Skeletal muscle tissue (tissue), 4 donors: ENCODE results near the gene HIP1R. TPM values are rescaled to one million over a fixed set of nuclear protein-coding genes. Genes with fewer than 3 reads are reported as not detected.

Experiments used
- H3K27ac ChIP-seq: one replicate; pipeline ENCODE4 v1.7.0; 2013; ENCODE audit warnings: mild to moderate bottlenecking, low read depth, low read length, inconsistent platforms
- H3K27me3 ChIP-seq, 3 donors: one replicate each; pipeline ENCODE4 v1.7.0; 2013; ENCODE audit warnings: low read length in 3 of 3; ENCODE audit not compliant: control insufficient read depth in 3 of 3, insufficient read depth in 3 of 3
- H3K36me3 ChIP-seq, 3 donors: one replicate each; pipeline ENCODE4 v1.7.0; 2013; ENCODE audit warnings: low read length in 3 of 3; ENCODE audit not compliant: control insufficient read depth in 3 of 3, insufficient read depth in 3 of 3
- H3K4me1 ChIP-seq, 3 donors: one replicate each; pipeline ENCODE4 v1.7.0; 2013; ENCODE audit warnings: low read length in 3 of 3, mild to moderate bottlenecking in 3 of 3; ENCODE audit not compliant: control insufficient read depth in 3 of 3, insufficient read depth in 3 of 3
- H3K4me3 ChIP-seq, 3 donors: one replicate each; pipeline ENCODE4 v1.7.0; 2013; ENCODE audit warnings: low read length in 3 of 3
- H3K9ac ChIP-seq, 3 donors: one replicate each; pipeline ENCODE4 v1.7.0; 2013; ENCODE audit warnings: low read length in 3 of 3, mild to moderate bottlenecking in 3 of 3, moderate library complexity in 2 of 3, low read depth in 1 of 3
- H3K9me3 ChIP-seq, 3 donors: one replicate each; pipeline ENCODE4 v1.7.0; 2013; ENCODE audit warnings: low read length in 3 of 3; ENCODE audit not compliant: control insufficient read depth in 3 of 3
- total RNA-seq: library from RNA; depleted of rRNA; stranded (reverse); fragments of >200 nt; gene quantifications from one replicate; pipeline ENCODE4 v1.2.3, GENCODE V29; 2014
- donor health status: Osteomylitis.

The HIP1R gene
- total RNA-seq, 1 donor from 2014 or later: 6.3 TPM

DNA sequence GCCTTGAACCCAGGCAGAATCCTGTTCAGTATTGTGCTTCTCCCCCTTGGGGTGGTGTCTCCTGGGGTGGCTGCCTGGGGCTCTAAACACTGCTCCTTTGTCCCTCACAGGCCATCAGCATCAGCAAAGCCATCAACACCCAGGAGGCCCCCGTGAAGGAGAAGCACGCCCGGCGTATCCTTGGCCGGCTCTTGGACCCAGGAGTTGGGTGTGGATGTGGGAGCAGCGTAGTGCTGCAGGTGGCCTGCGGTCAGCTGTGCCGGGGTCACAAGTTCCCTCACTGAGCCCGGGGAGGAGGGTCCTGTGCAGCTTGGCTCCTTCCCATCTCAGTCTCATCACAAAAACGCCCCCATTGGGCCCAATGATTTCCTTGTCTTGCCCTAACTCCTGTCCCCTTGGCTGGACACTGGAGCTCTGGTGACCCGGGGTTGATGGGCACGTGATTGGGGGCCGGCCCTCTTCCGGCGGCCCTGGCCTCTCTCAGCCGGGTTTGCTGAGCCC is 12.7 kb downstream of the HIP1R start:
- H3K9me3 ChIP-seq: no peaks in the 10 kb centered on the region
- H3K27me3 ChIP-seq: no peaks in the 10 kb centered on the region
- H3K4me3 ChIP-seq: no peak overlapping the region
- peaks cover 17 to 22% (median 17%) of the 10 kb centered on the region in 3 donors for H3K4me1 ChIP-seq
- no peaks in the 10 kb centered on the region for H3K36me3 ChIP-seq
- no peak overlapping the region for H3K9ac ChIP-seq
- H3K27ac ChIP-seq: no peak overlapping the region

DNA sequence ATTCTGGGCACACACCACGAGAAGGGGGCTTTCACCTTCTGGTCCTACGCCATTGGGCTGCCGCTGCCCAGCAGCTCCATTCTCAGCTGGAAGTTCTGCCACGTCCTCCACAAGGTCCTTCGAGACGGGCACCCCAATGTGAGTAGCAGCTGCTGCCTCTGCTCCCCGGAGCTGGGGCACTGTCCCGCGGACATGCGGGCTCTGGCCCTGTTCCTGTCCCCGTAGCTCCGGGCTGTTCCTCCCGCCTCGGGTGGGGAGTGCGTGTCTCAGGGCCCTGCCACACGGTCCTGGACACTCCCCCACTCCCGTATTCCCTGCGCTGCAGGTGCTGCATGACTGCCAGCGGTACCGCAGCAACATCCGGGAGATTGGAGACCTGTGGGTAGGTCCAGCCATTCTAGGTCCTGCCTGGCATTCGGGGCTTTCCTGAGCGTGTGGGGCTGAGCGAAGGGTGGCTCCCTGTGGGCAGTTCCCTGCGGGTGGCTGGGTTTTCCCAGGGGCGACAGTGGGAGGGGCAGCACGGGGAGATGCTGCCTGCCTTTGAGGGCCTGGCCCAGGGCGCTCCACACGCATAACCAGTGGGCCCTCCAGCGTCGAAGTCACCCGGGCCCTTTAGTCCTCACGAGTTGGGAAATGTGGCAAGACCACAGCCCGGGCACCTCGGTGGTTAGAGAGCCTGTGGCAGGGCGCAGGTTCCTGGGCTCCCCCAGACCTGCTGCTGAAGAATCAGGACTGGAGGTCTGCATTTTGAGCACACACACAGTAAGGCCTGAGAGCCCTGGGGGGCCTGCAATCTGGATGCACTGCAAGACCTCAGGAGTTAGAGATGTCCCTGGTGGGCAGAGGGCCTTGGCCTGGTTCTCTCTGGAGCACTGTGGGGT is 13.5 kb downstream of the HIP1R start:
- no peaks in the 10 kb centered on the region for H3K9me3 ChIP-seq

DNA sequence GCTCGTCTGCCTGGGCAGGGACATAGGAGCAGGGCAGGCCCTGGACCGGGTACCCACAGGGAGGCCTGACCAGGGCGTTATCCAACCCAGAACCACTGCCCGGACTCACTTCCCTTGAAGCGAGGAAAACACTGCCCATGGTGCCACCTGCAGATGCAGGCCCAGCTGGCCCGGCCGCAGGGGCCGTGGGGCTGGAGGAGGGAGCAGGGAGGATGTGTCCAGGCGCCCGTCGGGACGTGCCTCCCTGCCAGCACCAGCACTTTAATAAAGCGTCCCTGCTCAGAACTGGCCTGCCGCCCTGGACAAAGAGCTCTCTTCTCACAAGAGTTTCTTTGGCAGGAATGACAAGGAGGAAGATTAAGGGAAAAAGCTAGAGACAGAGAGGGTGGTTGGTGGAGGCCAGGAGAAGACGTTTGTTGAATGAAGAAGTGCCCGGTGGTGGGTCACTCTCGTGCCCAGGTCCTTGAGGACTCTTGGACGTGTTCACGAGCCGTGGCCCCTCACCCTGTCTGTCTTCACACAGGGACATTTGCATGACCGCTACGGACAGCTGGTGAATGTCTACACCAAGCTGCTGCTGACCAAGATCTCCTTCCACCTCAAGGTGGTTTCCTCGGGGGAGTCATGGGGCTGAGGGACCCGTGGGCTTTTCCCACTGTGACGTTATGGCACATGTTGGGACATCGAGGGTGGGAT is 14.2 kb downstream of the HIP1R start:
- Histone ChIP-seq H3K36me3 (peaks cover 0 to 2% (median 0%) of the 10 kb centered on the region in 3 donors), H3K4me3 (no peak overlapping the region), H3K9me3 (no peaks in the 10 kb centered on the region), H3K27ac (no peak overlapping the region), H3K27me3 (no peaks in the 10 kb centered on the region), H3K9ac (no peak overlapping the region), H3K4me1 (peaks cover 15 to 22% (median 17%) of the 10 kb centered on the region in 3 donors)

More for the DNA sequence above, 13.5 kb downstream of the HIP1R start:
- Histone ChIP-seq H3K27me3 (no peaks in the 10 kb centered on the region), H3K27ac (no peak overlapping the region), H3K9ac (no peak overlapping the region), H3K36me3 (peaks cover 0 to under 1% (median 0%) of the 10 kb centered on the region in 3 donors), H3K4me1 (peaks cover 17 to 22% (median 17%) of the 10 kb centered on the region in 3 donors), H3K4me3 (no peak overlapping the region)

DNA sequence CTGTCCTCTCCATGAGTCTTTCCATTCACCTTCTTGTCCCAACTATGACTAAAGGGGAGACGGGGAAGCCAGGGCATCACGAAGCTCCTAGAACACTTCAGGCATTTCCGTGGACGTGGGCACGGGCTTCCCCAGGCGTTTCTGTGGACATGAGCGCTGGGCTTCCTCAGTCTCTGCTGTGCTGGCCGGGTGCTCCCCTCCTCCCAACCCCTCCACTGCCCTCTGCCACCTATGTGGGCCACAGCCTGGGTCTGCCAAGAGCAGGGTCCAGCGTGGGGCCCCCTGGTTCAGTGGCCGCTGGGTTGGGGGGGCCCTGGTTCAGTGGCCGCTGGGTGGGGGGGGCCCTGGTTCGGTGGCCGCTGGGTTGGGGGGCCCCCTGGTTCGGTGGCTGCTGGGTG is 14.8 kb downstream of the HIP1R start:
- no peaks in the 10 kb centered on the region for H3K9me3 ChIP-seq
- H3K36me3 ChIP-seq: peaks cover 0 to 3% (median 2%) of the 10 kb centered on the region in 3 donors
- H3K27ac ChIP-seq: no peak overlapping the region
- no peaks in the 10 kb centered on the region for H3K27me3 ChIP-seq
- H3K4me3 ChIP-seq: no peak overlapping the region
- peaks cover 15 to 22% (median 17%) of the 10 kb centered on the region in 3 donors for H3K4me1 ChIP-seq
- no peak overlapping the region for H3K9ac ChIP-seq

DNA sequence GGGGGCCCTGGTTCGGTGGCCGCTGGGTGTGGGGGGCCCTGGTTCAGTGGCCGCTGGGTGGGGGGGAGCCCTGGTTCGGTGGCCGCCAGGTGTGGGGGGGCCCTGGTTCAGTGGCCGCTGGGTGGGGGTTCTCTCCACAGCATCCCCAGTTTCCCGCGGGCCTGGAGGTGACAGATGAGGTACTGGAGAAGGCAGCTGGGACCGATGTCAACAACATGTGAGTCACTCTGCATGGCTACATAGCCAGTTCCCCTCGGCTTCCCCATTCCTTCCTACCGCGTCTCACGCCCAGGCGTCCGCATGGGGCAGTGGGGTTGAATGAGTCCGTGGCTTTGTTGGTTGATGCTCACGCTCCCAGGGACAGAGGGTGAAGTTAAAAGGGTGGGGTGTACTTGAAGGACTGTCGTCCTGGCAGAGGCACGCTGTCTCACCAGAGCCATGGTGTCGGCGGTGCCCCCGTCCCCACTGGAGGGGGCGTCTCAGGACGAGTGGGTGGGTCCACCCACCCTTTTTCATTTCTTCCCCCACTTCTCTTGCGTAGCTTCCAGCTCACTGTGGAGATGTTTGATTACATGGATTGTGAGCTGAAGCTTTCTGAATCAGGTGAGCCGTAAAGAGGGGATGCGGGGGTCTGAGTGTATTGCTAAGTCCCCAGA is 15.6 kb downstream of the HIP1R start:
- no peaks in the 10 kb centered on the region for H3K27me3 ChIP-seq
- H3K27ac ChIP-seq: no peak overlapping the region
- no peaks in the 10 kb centered on the region for H3K9me3 ChIP-seq
- H3K9ac ChIP-seq: no peak overlapping the region
- H3K4me3 ChIP-seq: no peak overlapping the region
- peaks cover 0 to 3% (median 2%) of the 10 kb centered on the region in 3 donors for H3K36me3 ChIP-seq
- H3K4me1 ChIP-seq: peaks cover 12 to 16% (median 12%) of the 10 kb centered on the region in 3 donors

DNA sequence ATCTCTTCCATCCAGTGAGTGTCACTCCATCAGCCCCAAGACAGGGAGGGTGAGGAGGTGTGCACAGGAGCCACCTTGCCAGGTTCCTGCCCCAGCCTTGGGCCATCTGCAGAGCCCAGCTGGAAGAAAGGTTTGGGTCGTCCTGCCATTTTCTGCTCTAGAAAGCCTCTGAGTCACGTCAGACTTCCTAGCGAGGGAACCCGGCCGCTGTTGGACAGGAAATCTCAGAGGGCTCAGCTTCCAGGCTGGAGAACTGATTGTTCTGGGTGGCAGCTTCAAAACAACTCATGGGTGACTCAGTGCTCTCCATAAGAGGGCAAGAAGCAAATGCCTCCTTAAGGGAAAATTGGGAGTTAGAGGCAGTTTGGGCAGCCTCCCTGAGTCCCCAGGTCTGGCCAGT is 16.6 kb downstream of the HIP1R start:
- peaks cover 0 to 6% (median 5%) of the 10 kb centered on the region in 3 donors for H3K36me3 ChIP-seq
- H3K9ac ChIP-seq: no peak overlapping the region
- peak overlapping the region; percentile 19 for H3K27ac ChIP-seq
- peaks cover 5 to 11% (median 7%) of the 10 kb centered on the region in 3 donors for H3K4me1 ChIP-seq
- no peaks in the 10 kb centered on the region for H3K9me3 ChIP-seq
- H3K4me3 ChIP-seq: no peak overlapping the region
- no peaks in the 10 kb centered on the region for H3K27me3 ChIP-seq

DNA sequence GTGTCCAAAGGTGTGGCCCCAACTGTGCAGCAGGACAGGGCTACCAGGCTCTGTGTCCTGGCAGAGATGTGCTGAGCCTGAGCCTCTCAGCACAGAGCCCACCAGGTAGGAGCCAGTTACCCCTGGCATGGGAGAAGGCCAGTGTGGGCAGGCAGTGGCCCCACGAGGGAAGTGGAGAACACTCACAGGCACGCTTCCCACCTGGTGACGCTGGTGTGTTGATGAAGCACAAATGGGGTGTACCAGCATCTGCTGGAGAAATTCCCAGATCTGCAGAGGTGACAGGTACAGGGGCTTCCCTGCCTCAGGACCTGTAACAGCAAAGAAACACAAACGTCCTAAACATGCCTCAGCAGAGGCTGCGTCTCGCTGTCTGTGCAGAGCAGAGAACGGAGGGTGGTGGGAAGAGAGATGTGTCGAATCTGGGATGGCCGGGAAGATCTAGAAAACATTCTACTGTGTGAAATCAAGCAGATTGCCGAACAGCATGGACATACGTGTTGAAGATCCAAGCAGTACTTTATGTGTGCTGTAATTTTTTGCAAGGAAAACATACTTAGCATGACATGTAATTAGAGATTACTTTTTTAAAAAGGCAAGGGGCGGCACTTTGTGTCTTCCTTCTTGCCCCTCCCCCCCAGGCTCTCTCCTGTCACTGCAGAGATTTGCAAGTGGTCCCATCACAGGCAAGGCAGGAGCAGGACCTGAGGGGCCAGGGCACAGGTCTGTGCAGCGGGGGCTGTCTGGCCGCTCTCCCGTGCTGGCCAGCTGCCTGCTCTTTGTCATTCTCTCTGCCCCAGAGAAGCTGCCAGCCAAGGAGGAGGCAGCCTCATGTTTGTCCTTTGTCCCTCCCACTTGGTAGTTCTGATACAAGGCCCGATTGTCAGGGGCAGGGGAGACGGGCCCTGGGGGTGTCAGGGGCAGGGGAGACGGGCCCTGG is 17.3 kb downstream of the HIP1R start:
- Histone ChIP-seq H3K27ac (peak overlapping the region; percentile 19), H3K27me3 (no peaks in the 10 kb centered on the region), H3K4me1 (peaks cover 5 to 11% (median 7%) of the 10 kb centered on the region in 3 donors), H3K9me3 (no peaks in the 10 kb centered on the region), H3K36me3 (peaks cover 0 to 6% (median 5%) of the 10 kb centered on the region in 3 donors), H3K4me3 (no peak overlapping the region), H3K9ac (peak overlapping the region in 1 of 3 donors; percentile 30)

DNA sequence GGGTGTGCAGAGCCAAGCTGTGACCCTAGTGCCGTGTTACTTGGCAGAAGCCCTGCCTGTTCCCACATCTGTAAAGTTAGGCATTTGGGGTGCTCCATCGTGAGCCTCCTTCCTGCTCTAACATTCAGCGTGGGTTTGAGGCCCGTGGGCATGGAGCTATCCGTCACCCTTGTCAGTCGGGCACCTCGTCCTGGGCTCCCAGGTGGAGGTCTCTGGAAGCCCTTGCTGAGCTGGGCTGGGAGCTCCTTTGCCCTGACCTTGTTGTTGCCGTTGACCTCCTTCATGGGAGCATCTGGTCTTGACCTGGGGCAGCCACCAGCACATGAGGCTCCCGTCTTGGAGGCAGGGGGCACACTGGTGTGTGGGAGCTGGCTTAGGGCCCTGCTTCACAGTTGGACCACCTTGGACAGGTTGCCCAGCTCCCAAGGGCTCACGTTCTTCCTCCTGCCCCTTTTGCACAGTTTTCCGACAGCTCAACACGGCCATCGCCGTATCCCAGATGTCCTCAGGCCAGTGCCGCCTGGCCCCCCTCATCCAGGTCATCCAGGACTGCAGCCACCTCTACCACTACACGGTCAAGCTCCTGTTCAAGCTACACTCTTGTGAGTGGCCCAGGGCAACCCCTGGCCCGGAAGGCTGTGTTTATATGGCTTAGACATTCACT is 18.5 kb downstream of the HIP1R start:
- Histone ChIP-seq H3K27ac (no peak overlapping the region), H3K27me3 (no peaks in the 10 kb centered on the region), H3K36me3 (peaks cover 0 to 6% (median 5%) of the 10 kb centered on the region in 3 donors), H3K4me1 (peaks cover 5 to 11% (median 7%) of the 10 kb centered on the region in 3 donors), H3K4me3 (no peak overlapping the region), H3K9ac (no peak overlapping the region), H3K9me3 (no peaks in the 10 kb centered on the region)
